Esophagus muscularis mucosa (tissue), 4 donors: ENCODE results near the gene OTOF. TPM values are rescaled to one million over a fixed set of nuclear protein-coding genes. Genes with fewer than 3 reads are reported as not detected.

Experiments
- DNase-seq: peaks from one replicate; pipeline ENCODE4 v3.0.0-alpha.2; 2017; ENCODE audit errors: extremely low spot score
- H3K27ac ChIP-seq, 4 donors: fragments of 200-600 bp; sonication (generic); replicated peaks in 1 of 4; 1 replicate in 3 of 4; 2 replicates in 1 of 4; pipeline ENCODE4 v1.5.1; 2016 to 2019; ENCODE audit warnings: mild to moderate bottlenecking in 1 of 4
- H3K27me3 ChIP-seq, 4 donors: fragments of 200-600 bp; sonication (generic); one replicate each; pipeline versions ENCODE4 v1.5.1 to v1.6.0; 2016 to 2019
- H3K36me3 ChIP-seq, 4 donors: fragments of 200-600 bp; sonication (generic); one replicate each; pipeline ENCODE4 v1.5.1; 2016 to 2019
- H3K4me1 ChIP-seq, 4 donors: fragments of 200-600 bp; sonication (generic); one replicate each; pipeline ENCODE4 v1.5.1; 2016 to 2019
- H3K4me3 ChIP-seq, 4 donors: fragments of 200-600 bp; sonication (generic); 1 replicate in 2 of 4; 2 replicates in 2 of 4; pipeline ENCODE4 v1.5.1; 2016 to 2019; ENCODE audit warnings: mild to moderate bottlenecking in 4 of 4, moderate library complexity in 1 of 4
- H3K9me3 ChIP-seq, 4 donors: fragments of 200-600 bp; sonication (generic); 1 replicate in 3 of 4; 2 replicates in 1 of 4; pipeline ENCODE4 v1.5.1; 2016 to 2019
- EP300 ChIP-seq: sonication (generic); formaldehyde crosslinking; IDR thresholded peaks from one replicate; pipeline ENCODE4 v1.6.1; 2017; ENCODE audit warnings: antibody characterized with exemption
- POLR2A ChIP-seq: fragments of 450-650 bp; IDR thresholded peaks from one replicate; pipeline ENCODE4 v1.6.1; 2017; ENCODE audit warnings: antibody characterized with exemption, moderate library complexity, mild to moderate bottlenecking, low read depth
- POLR2AphosphoS5 ChIP-seq, 2 donors: sonication (generic); formaldehyde crosslinking; IDR thresholded peaks; one replicate each; pipeline ENCODE4 v1.6.1; 2017; ENCODE audit warnings: antibody characterized with exemption in 2 of 2
- WGBS: methylation state at CpG from one replicate; pipeline ENCODE4 v1.1.5; 2018; 5-methylcytosine and 5-hydroxymethylcytosine counted together
- intact Hi-C: fragments of 100-400 bp; cut with DNase I; formaldehyde crosslinking; loops from one replicate; pipeline ENCODE4 v1.15.1; 2023
- total RNA-seq, 4 donors: library from RNA; depleted of rRNA; stranded (reverse); fragments of >200 nt; gene quantifications; one replicate each; pipeline versions ENCODE4 v1.1.0 to v1.2.1, GENCODE V29; 2016
- TF ChIP-seq, protein P1 (sequence below), 3 experiments: fragments of 200-600 bp in 2 of 3; fragments of 450-650 bp in 1 of 3; sonication (generic) in 2 of 3; IDR thresholded peaks; one replicate each; pipeline ENCODE4 v1.5.1; 2017 to 2019; ENCODE audit warnings: antibody characterized with exemption in 3 of 3, mild to moderate bottlenecking in 2 of 3, moderate library complexity in 1 of 3

OTOF gene
- total RNA-seq, 4 donors from 2014 or later = 0.13 to 1.5 (median 0.38) TPM

DNA sequence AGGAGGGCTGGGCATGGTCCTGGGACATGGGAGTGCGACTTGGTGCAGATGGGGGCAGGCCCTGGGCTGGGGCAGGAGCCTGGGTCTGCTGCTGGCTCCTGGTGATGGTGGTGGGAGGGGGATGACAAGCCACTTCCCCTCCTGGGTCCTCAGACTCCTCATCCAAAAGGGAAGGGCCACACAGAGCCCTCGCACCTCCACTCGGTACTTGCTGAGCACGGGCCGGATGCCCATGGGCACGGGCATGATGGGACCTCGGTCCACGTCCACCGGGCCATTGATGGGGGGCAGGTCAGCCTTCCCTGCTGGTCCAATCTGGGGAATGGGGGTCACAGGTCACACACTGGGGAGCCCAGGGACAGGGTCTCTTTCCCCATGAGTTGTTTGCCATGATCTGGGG is 4.1 kb downstream of the OTOF start:
- Histone ChIP-seq H3K27ac (no peak overlapping the region), H3K27me3 (no peaks in the 10 kb centered on the region), H3K9me3 (peaks cover 0 to 8% (median 6%) of the 10 kb centered on the region in 4 donors), H3K36me3 (no peaks in the 10 kb centered on the region), H3K4me3 (no peak overlapping the region), H3K4me1 (peaks cover 0 to 11% (median 8%) of the 10 kb centered on the region in 4 donors)
- 100% methylated on average over 1 of the region's 9 CpGs for WGBS
- TF ChIP-seq EP300 (no peak), POLR2AphosphoS5 (IDR thresholded peaks at IDR 0.05) (no peak), POLR2A (no peak)
- TF ChIP-seq, protein P1, sequence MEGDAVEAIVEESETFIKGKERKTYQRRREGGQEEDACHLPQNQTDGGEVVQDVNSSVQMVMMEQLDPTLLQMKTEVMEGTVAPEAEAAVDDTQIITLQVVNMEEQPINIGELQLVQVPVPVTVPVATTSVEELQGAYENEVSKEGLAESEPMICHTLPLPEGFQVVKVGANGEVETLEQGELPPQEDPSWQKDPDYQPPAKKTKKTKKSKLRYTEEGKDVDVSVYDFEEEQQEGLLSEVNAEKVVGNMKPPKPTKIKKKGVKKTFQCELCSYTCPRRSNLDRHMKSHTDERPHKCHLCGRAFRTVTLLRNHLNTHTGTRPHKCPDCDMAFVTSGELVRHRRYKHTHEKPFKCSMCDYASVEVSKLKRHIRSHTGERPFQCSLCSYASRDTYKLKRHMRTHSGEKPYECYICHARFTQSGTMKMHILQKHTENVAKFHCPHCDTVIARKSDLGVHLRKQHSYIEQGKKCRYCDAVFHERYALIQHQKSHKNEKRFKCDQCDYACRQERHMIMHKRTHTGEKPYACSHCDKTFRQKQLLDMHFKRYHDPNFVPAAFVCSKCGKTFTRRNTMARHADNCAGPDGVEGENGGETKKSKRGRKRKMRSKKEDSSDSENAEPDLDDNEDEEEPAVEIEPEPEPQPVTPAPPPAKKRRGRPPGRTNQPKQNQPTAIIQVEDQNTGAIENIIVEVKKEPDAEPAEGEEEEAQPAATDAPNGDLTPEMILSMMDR (IDR thresholded peaks at IDR 0.05) = no peak
- no peak for DNase-seq
- intact Hi-C loops = no loop called here

DNA sequence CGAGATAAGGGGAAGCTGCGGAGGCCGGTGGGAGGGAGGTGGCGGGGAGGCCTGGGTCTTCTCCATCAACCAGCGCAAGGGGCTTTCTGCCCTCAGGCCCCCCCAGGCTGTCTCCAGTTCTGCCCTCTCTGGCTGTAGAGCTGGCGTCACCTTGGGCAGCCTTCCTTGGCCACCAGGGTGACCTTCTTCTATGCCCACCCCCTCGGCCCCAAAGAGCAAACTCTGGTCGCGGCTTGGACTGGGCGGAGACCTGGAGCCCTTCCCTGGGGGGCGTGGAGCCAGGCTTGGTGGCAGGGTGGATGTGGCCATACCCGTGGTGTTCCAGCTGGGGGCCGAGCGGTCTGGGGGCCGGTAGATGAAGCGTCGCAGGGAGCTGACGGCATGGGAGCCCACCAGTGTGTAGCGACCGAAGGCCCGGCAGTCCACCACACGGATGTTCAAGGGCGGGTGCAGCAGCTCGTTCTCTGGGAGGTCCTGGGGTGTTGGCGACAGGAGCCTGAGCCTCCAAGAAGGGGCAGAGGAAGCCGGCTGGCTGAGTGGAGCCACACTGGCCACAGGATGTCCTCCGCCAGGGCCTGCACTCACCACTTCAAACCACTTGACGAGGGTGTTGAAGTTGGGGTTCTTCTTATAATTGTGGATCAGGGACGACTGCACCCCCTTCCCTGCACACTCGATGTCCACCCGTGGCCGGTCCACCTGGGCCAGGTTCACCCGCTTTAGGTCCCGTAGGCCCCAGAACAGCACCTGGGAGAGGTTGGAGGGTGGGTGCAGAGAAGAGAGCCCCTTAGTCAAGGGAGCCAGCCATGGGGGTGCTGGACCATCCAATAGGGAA is 4.9 kb downstream of the OTOF start:
- H3K27me3 ChIP-seq = no peaks in the 10 kb centered on the region
- no peak overlapping the region for H3K4me3 ChIP-seq
- no peak for TF ChIP-seq EP300
- TF ChIP-seq, protein P1 (IDR thresholded peaks at IDR 0.05) = no peak
- no peak for TF ChIP-seq POLR2A
- no peak for TF ChIP-seq POLR2AphosphoS5 (IDR thresholded peaks at IDR 0.05)
- H3K9me3 ChIP-seq = peaks cover 0 to 11% (median 6%) of the 10 kb centered on the region in 4 donors
- H3K36me3 ChIP-seq = no peaks in the 10 kb centered on the region
- WGBS = 95% methylated on average over 29 of the region's 34 CpGs
- H3K4me1 ChIP-seq = peaks cover 0 to 9% (median 4%) of the 10 kb centered on the region in 4 donors
- H3K27ac ChIP-seq = no peak overlapping the region
- intact Hi-C loops = no loop called here
- no peak for DNase-seq

DNA sequence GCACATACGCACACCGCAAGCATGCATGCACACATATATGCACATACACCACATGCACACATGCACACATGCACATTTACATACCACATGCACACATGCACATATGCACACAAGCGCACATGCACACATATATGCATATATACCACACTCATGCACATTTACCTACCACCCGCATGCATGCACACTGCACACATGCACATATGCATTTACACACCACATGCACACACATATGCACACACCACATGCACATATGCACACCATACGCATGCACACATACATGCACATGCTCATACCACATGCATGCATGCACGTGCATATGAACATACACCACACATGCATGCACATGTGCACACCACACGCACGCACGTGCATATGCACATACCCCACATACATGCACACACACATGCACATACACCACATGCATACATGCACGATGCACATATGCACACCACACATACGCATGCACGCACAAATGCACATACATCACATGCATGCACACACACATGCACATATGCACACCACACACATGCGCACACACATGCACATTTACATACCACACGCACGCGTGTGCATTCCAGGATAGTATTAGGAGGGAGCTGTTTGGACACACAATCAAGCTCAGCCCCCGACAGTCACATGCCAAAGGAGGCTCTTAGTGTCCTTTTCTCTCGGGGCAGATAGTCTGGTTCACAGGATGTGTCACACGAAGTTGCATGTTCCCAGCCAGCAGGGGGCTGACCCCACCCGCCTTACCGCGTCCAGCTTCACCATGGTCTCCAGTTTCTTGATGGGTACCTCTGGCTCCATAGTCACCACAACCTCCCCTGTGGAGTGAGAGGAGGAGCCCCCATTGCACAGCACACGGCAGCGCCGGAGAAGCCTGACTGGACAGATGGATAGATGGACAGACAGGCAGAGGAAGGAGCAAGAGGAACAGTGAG is 5.9 kb downstream of the OTOF start:
- Histone ChIP-seq H3K27ac (no peak overlapping the region), H3K36me3 (no peaks in the 10 kb centered on the region), H3K9me3 (peaks cover 0 to 11% (median 6%) of the 10 kb centered on the region in 4 donors), H3K4me3 (no peak overlapping the region), H3K27me3 (no peaks in the 10 kb centered on the region), H3K4me1 (no peaks in the 10 kb centered on the region)
- no peak for DNase-seq
- WGBS = 83% methylated on average over 25 of the region's 25 CpGs
- no peak for TF ChIP-seq EP300
- TF ChIP-seq POLR2A = no peak
- no peak for TF ChIP-seq POLR2AphosphoS5 (IDR thresholded peaks at IDR 0.05)
- TF ChIP-seq, protein P1 (IDR thresholded peaks at IDR 0.05) = no peak
- intact Hi-C loops = no loop called here

DNA sequence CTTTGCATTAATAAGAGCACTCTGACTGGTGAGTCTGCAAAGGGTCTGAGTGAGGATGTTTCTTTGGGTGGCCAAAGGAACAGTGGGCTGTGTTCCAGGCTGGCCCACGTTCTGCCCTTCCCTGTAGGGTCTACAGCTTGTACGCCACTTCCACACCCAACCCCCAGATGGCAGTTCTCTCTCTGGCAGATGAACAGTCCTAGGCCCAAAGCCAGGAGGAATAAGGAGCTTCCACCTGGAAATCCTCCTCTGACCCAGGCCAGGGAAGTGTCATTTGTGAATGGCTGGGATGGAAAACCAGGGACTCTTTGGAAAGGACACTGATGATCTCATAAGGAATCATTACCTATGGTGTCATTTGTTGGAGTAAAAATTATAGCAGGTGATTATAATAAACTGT is 6.6 kb downstream of the OTOF start:
- Histone ChIP-seq H3K9me3 (peaks cover 0 to 11% (median 6%) of the 10 kb centered on the region in 4 donors), H3K4me1 (no peaks in the 10 kb centered on the region), H3K27me3 (no peaks in the 10 kb centered on the region), H3K4me3 (no peak overlapping the region), H3K36me3 (no peaks in the 10 kb centered on the region), H3K27ac (no peak overlapping the region)
- no peak for DNase-seq
- intact Hi-C loops = no loop called here
- 45% methylated on average over 2 of the region's 2 CpGs for WGBS
- TF ChIP-seq POLR2A = no peak
- TF ChIP-seq EP300 = no peak
- TF ChIP-seq POLR2AphosphoS5 (IDR thresholded peaks at IDR 0.05) = no peak
